Measurements from ENCODE around the gene LPAR5. TPM values are rescaled to one million over a fixed set of nuclear protein-coding genes. Genes with fewer than 3 reads are reported as not detected.

The LPAR5 gene
- total RNA-seq, 2 donors from 2014 or later = 0.66 to 3.6 TPM

GRCh38 chr12:6612652-6613014, 23.1 kb downstream of the LPAR5 start:
- intact Hi-C loops (cut with DNase I) = loop anchor here (10.0 kb wide), 1 partner anchor 52 kb away; the partner anchor contains the start of gene ING4
- Histone ChIP-seq H3K27me3 (no peaks in the 10 kb centered on the region), H3K36me3 (replicated peaks in 1 of 2; ENCODE audit: insufficient read depth in 1 of 2, low read depth in 2 of 2) (no peaks in the 10 kb centered on the region), H3K27ac (peak overlapping the region; percentile 85 to 92 (median 90)), H3K4me1 (peaks cover 29% of the 10 kb centered on the region), H3K9me3 (no peaks in the 10 kb centered on the region), H3K4me3 (no peak overlapping the region)
- DNase-seq (no peak), ATAC-seq (no peak)
- 43 to 48% methylated on average over 7 of the region's 7 CpGs for WGBS, 2 donors
- TF ChIP-seq POLR2A (IDR thresholded peaks at IDR 0.05) = no peak
- TF ChIP-seq, protein P1, sequence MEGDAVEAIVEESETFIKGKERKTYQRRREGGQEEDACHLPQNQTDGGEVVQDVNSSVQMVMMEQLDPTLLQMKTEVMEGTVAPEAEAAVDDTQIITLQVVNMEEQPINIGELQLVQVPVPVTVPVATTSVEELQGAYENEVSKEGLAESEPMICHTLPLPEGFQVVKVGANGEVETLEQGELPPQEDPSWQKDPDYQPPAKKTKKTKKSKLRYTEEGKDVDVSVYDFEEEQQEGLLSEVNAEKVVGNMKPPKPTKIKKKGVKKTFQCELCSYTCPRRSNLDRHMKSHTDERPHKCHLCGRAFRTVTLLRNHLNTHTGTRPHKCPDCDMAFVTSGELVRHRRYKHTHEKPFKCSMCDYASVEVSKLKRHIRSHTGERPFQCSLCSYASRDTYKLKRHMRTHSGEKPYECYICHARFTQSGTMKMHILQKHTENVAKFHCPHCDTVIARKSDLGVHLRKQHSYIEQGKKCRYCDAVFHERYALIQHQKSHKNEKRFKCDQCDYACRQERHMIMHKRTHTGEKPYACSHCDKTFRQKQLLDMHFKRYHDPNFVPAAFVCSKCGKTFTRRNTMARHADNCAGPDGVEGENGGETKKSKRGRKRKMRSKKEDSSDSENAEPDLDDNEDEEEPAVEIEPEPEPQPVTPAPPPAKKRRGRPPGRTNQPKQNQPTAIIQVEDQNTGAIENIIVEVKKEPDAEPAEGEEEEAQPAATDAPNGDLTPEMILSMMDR (IDR thresholded peaks at IDR 0.05) = no peak

- no peak for DNase-seq
- WGBS, 2 donors = 58 to 79% methylated on average over 5 to 6 of the region's 6 CpGs
- no peaks in the 10 kb centered on the region for H3K27me3 ChIP-seq
- TF ChIP-seq POLR2A (IDR thresholded peaks at IDR 0.05) = no peak
- TF ChIP-seq, protein P1 (IDR thresholded peaks at IDR 0.05) = no peak
- no peaks in the 10 kb centered on the region for H3K36me3 ChIP-seq (replicated peaks in 1 of 2; ENCODE audit: insufficient read depth in 1 of 2, low read depth in 2 of 2)
- H3K4me1 ChIP-seq = peaks cover 29% of the 10 kb centered on the region
- peak overlapping the region; percentile 85 to 92 (median 90) for H3K27ac ChIP-seq
- intact Hi-C loops (cut with DNase I) = loop anchor here (10.0 kb wide), 1 partner anchor 53 kb away; the partner anchor contains the start of gene ING4
- no peak overlapping the region for H3K4me3 ChIP-seq
- no peak for ATAC-seq
- H3K9me3 ChIP-seq = no peaks in the 10 kb centered on the region
Observed at GRCh38 chr12:6612247-6612646, 23.5 kb downstream of the LPAR5 start.

- no peaks in the 10 kb centered on the region for H3K36me3 ChIP-seq (replicated peaks in 1 of 2; ENCODE audit: insufficient read depth in 1 of 2, low read depth in 2 of 2)
- H3K27ac ChIP-seq = peak overlapping the region; percentile 83 to 99 (median 94)
- ATAC-seq (no peak), DNase-seq (peak in 2 of 4 donors; percentile 29 to 40)
- H3K4me1 ChIP-seq = peaks cover 41% of the 10 kb centered on the region
- 29 to 31% methylated on average over 8 of the region's 8 CpGs for whole genome bisulfite sequencing, 2 donors
- H3K9me3 ChIP-seq = no peaks in the 10 kb centered on the region
- no peak overlapping the region for H3K4me3 ChIP-seq
- intact Hi-C loops (cut with DNase I) = no loop called here
- TF ChIP-seq, protein P1 (IDR thresholded peaks at IDR 0.05) = peak in 1 of 7 experiments; percentile 13
- no peak for TF ChIP-seq POLR2A (IDR thresholded peaks at IDR 0.05)
- H3K27me3 ChIP-seq = no peaks in the 10 kb centered on the region
Observed at GRCh38 chr12:6608592-6609281, 27.0 kb downstream of the LPAR5 start.

DNA sequence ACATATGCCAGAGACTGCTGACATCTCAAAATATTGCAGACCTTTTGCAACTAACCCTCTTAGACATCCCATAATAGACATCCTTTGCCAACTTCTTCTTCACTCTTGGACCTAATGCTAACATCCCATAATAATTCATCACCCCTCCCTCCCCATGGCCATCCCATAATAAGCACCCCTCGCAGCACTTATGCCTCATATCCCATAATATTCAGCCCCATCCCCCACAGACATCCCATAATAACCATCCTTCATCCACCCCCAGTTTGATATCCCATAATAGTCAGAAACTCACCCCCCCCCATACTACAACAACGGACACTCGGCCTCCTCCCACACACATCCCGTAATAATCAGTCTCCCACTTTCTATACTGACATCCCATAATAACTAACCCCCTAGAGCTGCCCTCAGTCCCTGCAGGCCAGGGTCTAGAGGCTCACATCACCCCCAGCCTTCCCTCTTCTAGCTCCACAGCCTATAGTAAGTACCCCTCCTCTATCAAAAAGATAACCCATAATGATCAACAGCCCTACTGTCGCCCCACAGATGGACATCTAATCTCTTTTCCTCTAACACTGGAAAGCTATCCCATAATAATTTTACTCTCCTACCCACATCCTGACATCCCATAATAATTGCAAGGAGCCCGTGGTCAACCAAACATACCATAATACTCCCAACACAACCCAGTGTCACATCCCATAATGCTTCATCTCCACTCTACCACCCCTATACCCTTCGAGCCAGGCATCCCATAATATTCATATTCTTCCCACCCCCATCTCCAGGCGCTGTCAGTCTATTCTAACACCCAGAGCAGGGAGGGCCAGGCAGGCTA, 27.8 kb downstream of the LPAR5 start:
- ATAC-seq = peak; percentile 51
- WGBS, 2 donors = 0 to 2% methylated on average over 8 of the region's 8 CpGs
- Histone ChIP-seq H3K4me3 (no peak overlapping the region), H3K27ac (peak overlapping the region; percentile 83 to 99 (median 94)), H3K36me3 (replicated peaks in 1 of 2; ENCODE audit: insufficient read depth in 1 of 2, low read depth in 2 of 2) (no peaks in the 10 kb centered on the region), H3K4me1 (peaks cover 43% of the 10 kb centered on the region), H3K9me3 (no peaks in the 10 kb centered on the region), H3K27me3 (no peaks in the 10 kb centered on the region)
- intact Hi-C loops (cut with DNase I) = no loop called here
- peak; percentile 73 to 84 (median 80) for DNase-seq
- TF ChIP-seq, protein P1 (IDR thresholded peaks at IDR 0.05) = peak in 2 of 7 experiments; percentile 10 to 20
- TF ChIP-seq POLR2A (IDR thresholded peaks at IDR 0.05) = no peak
